GM21528 (cell line): ENCODE results near the gene RFX7.
"Not testable (repeated sequence)": the region's sequence is repeated elsewhere in the genome, so short reads cannot be mapped to it uniquely, and the experiment has no call there.

Experiments used
- ATAC-seq: cut with Tn5 transposase; IDR thresholded peaks from one replicate; pipeline ENCODE4 v1.9.1; 2021; ENCODE audit warnings: mild to moderate bottlenecking, moderate library complexity; ENCODE audit not compliant: unreplicated experiment, low FRiP score

Gene RFX7

DNA sequence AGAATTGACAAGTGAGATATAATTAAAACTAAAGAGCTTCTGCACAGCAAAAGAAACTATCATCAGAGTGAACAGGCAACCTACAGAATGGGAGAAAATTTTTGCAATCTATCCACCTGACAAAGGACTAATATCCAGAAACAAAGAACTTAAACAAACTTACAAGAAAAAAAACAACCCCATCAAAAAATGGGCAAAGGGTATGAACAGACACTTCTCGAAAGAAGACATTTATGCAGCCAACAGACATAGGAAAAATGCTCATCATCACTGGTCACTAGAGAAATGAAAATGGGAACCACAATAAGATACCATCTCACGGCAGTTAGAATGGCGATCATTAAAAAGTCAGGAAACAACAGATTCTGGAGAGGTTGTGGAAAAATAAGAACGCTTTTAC is 88.9 kb downstream of the RFX7 start:
- not testable (repeated sequence) for ATAC-seq

DNA sequence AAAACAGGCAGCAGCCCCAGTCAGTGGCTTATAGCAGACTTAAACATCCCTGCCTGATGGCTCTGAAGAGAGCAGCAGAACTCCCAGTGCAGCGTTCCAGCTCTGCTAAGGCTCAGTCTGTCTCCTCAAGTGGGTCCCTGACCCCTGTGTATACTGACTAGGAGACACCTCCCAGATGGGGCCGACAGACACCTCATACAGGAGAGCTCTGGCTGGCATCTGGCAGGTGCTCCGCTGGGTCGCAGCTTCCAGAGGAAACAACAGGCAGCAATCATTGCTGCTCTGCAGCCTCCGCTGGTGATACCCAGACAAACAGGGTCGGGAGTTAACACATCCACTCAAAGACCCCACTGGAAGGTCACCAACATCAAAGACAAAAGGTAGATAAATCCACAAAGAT is 93.5 kb downstream of the RFX7 start:
- no peak for ATAC-seq

GRCh38 chr15:56148064-56148463 is 95.6 kb downstream of the RFX7 start:
- no peak for ATAC-seq

- no peak for ATAC-seq
Measured at GRCh38 chr15:56146756-56147155, 96.9 kb downstream of the RFX7 start.

- no peak for ATAC-seq
Measured at GRCh38 chr15:56128081-56128480, 115.6 kb downstream of the RFX7 start.

GRCh38 chr15:56126409-56126808 is 117.3 kb downstream of the RFX7 start:
- ATAC-seq: no peak

GRCh38 chr15:56124391-56124790 is 119.3 kb downstream of the RFX7 start:
- ATAC-seq: no peak

DNA sequence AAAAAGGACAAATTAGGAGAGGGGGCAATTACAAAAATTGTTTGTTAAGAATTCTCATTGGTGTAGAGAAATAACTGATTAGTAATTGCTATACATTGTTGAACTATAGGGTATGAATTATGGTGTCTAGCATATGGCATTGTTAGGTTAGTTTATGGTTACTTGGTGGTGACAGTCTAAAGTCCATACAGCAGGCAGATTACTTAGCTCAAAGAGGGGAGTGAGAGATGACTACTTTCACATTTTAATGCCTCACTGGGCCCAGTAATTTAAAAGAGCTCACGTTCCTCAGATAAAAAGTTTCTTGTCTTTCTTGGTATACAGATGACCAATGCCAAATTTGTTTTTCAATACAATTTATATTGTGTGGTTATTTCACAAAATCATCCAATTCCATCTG is 137.8 kb downstream of the RFX7 start:
- ATAC-seq: no peak

DNA sequence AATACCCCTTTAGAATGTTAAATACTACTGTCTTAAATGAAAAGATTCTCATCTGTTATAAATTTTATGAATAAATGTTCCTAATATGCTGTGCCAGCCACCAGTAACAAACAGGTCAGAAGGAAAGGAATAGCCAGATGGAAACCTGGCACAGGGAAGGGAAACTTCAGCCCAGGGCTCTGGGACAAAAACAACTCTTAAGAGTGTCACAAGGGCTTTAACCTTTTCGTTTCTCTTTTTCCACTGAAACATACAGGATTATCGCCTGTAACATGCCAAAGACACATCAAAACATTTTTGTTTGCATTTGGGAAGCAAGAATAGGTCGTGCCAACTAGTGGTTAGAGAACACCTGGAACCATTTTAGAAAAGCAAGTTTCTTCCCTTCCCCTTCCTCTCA is 141.2 kb downstream of the RFX7 start:
- no peak for ATAC-seq

- ATAC-seq: no peak
Measured at GRCh38 chr15:56099311-56099710, 144.4 kb downstream of the RFX7 start.

- ATAC-seq: no peak
Measured at GRCh38 chr15:56098195-56098863, 145.3 kb downstream of the RFX7 start.

- ATAC-seq: no peak
Measured at GRCh38 chr15:56095406-56095805, 148.3 kb downstream of the RFX7 start.

DNA sequence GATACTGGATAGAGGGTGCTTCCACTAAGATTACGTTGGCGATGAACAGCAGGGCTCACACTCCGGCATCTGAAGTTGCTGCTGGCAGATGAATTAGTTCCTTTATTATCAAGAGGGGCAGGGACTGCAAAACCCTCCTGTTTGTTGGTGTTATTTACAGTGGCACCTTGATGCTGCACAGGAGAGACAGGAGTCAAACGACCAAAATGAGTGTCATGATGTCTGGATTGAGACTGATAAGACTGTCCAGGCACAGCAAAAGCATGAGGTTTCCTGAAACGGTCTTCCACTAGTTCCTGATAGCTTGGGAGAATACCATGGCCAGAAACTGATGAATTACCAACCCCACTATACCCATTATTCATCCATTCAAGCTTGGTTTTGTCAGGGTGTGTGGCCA is 149.5 kb downstream of the RFX7 start:
- ATAC-seq: no peak

DNA sequence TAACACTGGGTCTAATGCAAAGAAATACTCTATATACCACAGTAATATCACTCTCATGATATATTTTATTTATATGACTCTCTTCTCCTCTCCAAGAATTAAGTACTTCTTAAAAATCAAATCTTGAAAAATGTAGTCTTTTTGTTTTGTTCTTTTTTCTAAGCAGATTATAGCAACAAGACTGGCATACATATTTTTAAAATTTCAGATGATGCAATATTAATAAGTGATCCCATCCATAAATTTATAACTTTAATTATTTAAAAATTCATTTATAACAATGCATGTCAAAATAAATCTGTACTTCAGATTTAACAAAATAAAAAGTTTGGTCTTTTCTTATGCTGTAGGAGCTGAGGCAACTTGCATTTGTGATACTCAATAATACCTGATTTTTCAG is 155.3 kb downstream of the RFX7 start:
- ATAC-seq: no peak

DNA sequence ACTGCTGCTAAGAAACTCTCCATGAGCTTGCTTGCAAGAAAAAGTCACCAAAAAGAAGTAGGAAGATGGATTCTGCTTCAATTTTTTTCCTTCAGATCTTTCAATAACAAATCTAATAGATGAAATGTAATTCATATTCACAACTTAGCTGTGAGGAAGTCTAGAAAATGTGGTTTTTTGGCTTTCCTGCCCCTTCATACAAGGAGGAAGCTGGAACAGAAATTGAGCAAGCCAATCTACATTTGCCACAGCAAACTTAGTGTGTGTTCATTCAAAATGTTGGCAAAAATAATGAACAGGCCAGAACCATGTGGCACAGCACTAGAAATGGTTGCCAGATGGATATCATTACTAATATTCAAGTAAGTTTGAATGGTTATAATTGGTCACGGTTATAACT is 157.1 kb downstream of the RFX7 start:
- ATAC-seq: no peak

DNA sequence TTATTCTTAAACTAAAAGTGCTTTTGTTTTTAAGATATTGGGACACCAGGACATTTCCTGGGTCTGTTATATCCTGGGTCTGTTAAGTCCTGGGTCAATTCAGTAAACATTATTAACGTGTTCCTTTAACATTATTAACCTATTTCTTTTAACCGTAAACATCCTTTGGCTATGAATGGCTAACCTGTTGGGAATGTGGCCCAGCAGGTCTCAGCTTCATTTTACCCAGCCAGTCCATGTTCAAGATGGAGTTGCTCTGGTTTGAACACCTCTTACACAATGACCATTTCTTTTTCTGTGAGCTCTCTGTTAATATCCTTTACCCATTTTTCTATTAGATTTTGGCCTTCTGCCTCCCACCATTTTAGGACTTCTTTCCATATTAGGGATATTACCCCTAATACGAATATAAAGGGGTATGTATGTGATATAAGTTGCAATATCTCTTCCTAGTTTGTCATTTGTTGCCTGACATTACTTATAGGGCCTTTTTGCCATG is 161.4 kb downstream of the RFX7 start:
- ATAC-seq: no peak

GRCh38 chr15:56077081-56077480 is 166.6 kb downstream of the RFX7 start:
- ATAC-seq: no peak

DNA sequence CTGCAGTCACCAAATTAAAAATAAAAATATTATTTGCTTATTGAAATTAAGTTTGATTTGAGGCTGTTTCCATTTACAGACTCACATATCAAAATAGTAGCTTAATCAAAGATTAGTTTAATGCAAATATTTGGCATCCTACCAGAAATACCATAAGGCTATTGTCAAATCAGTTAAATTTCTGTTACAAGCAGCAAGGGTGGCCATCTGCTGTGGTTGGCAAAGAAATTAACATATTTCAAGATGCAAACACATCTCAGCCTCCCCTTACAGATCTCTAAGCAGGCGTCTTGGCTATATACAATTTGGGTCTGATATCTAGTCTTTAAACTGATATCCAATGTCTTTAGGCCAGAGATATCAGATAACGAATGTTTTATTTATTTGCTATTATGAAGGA is 167.0 kb downstream of the RFX7 start:
- no peak for ATAC-seq

GRCh38 chr15:56074481-56075265 is 169.0 kb downstream of the RFX7 start:
- ATAC-seq: no peak

- no peak for ATAC-seq
Measured at GRCh38 chr15:56064152-56064551, 179.5 kb downstream of the RFX7 start.

- ATAC-seq: no peak
Measured at GRCh38 chr15:56059716-56060115, 184.0 kb downstream of the RFX7 start.

DNA sequence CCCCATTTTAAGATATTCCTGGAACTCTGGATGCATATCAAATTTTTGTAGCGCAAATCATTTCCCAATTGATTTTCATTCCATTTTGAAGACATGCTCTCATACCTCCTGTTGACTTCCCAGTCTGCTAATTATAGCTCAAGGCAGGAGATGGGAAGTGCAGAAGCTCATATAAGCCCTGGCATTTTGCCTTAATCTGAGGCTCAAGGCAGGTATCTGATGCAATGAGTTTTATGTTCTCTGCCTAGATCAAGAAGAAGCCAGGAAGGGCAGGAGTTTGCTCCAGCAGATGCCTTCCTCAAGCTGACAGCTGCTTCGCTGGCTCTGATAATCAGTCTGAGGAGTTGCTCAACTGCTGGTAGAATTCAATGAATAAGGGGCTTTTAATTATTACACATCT is 184.7 kb downstream of the RFX7 start:
- no peak for ATAC-seq
